ENCODE data around the gene RNH1.
A peak's percentile ranks its signal among the peaks of the same experiment; 100 is the strongest.

RNH1 gene

DNA sequence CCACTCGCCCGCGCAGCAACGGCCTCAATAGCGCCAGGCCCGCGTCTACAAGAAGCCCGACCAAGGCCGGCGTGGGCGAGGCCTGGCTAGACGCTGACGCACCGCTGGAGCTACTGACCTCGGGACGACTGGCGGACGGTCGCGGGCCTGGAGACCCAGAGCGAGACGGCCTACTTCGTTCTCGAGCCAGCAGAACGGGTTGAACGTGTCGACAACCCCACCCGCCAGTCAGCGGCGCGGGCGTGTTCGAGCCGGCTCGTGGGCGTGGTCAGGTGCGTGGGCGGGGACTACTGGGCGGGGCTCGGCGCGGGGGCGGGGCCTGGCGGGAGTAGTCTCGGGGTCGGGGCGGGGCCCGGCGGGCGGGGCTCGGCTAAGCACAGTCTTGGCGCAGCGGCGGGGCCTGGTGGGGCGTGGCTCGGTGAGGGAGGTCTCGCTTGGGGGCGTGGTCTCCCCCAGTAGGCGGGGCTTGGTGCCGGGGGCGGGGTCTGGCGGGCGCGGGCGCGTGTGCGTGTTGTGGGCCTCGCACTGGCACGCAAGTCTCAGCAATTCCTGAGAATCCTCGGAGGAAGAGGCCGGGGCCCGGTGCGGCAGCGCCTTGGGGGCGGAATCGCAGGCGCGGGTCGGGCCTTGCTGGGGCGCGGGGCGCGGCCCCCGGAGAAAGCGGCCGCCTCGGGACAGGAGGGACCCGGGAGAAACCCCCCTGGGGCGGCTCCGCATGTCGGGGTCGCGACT lies at the start of gene RNH1:
TSS of gene RNH1 (minus strand) at position 248 of the 732 bp plus-strand sequence. CDS start 5,080 bp downstream, outside the sequence.
- H3K4me3 ChIP-seq (ENCODE audit: low read depth, low read length) = peak within 1 kb of the TSS; percentile 95
- peak; percentile 80 for DNase-seq (ENCODE audit: low read depth)
- in situ Hi-C loops (cut with HindIII; ENCODE audit: low sequenced_read_pairs) = no loop called here
- TF ChIP-seq, protein P1, sequence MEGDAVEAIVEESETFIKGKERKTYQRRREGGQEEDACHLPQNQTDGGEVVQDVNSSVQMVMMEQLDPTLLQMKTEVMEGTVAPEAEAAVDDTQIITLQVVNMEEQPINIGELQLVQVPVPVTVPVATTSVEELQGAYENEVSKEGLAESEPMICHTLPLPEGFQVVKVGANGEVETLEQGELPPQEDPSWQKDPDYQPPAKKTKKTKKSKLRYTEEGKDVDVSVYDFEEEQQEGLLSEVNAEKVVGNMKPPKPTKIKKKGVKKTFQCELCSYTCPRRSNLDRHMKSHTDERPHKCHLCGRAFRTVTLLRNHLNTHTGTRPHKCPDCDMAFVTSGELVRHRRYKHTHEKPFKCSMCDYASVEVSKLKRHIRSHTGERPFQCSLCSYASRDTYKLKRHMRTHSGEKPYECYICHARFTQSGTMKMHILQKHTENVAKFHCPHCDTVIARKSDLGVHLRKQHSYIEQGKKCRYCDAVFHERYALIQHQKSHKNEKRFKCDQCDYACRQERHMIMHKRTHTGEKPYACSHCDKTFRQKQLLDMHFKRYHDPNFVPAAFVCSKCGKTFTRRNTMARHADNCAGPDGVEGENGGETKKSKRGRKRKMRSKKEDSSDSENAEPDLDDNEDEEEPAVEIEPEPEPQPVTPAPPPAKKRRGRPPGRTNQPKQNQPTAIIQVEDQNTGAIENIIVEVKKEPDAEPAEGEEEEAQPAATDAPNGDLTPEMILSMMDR (IDR thresholded peaks at IDR 0.05; ENCODE audit: low read depth, low read length, missing control alignments) = no peak

DNA sequence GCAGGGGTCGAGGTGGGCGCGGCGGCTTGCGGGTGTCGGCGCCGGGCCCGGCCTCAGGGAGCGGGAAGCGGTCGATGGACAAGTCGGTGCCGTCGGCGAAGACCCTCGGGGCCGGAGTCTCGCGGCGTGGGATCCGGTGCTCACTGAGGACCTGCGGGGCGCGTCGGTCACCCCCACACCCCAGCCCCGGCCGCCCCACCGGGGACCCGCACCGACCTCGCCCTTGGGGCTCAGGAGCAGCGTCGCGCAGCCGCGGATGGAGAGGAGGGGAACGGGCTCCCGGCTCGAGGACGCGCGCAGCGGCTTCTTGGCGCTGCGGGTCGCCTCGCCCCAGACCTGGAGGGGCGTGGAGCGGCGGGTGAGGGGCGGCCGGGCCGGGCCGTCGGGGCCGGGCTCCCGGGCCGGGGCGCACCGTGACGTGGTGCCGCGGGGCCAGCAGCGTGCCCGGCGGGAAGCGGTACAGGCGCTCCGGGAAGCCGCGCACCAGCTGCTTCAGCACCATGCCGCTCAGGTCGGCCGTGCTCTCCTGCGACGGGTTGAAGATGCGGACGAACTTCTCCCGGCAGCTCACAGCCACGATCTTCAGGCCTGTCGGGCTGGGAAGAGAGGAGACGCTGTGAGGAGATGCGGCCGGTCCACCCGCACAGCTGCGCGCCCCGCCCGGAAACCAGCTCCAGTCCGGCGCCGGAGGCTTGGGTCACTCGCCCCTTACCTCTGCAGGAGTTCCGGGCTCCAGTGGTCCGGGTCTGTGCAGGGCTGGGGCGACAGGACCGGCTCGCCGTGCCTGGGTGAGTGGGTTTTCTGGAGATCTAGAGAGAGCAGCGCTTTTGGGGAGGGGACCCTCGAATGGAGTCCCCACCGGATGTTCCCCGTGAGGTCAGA lies 49.0 kb upstream of the RNH1 start:
- DNase-seq (ENCODE audit: low read depth) = no peak
- in situ Hi-C loops (cut with HindIII; ENCODE audit: low sequenced_read_pairs) = no loop called here
- H3K4me3 ChIP-seq (ENCODE audit: low read depth, low read length) = no peak overlapping the region
- TF ChIP-seq, protein P1 (IDR thresholded peaks at IDR 0.05; ENCODE audit: low read depth, low read length, missing control alignments) = no peak

DNA sequence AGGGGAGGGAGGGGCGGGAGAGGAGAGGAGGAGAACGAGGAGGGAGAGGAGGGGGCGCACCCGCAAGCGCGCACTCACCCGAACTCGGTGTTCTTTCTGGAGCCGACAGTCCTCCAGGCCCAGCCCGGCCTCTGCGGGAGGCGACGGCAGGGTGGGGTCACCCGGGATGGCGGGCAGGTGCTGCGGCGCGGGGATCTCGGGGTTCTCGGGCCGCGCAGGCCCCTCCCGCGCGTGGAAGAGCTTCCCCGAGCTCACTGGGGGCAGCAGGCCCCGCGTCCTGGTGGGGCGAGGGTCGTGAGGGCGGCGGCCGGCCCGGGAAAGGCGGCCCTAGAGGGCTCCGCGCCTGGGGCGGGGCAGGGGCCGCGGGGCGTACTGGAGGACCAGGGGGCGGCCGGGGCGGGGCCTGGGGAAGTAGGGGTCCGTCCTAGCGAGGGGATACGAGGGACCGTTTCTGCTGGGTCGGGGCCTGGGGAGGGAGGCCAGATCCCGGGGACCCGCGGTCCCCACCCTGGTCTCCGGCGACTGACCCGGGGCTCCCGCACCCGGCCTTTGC lies 48.3 kb upstream of the RNH1 start:
- no peak for DNase-seq (ENCODE audit: low read depth)
- H3K4me3 ChIP-seq (ENCODE audit: low read depth, low read length) = peak overlapping the region; percentile 11
- in situ Hi-C loops (cut with HindIII; ENCODE audit: low sequenced_read_pairs) = no loop called here
- TF ChIP-seq, protein P1 (IDR thresholded peaks at IDR 0.05; ENCODE audit: low read depth, low read length, missing control alignments) = no peak

DNA sequence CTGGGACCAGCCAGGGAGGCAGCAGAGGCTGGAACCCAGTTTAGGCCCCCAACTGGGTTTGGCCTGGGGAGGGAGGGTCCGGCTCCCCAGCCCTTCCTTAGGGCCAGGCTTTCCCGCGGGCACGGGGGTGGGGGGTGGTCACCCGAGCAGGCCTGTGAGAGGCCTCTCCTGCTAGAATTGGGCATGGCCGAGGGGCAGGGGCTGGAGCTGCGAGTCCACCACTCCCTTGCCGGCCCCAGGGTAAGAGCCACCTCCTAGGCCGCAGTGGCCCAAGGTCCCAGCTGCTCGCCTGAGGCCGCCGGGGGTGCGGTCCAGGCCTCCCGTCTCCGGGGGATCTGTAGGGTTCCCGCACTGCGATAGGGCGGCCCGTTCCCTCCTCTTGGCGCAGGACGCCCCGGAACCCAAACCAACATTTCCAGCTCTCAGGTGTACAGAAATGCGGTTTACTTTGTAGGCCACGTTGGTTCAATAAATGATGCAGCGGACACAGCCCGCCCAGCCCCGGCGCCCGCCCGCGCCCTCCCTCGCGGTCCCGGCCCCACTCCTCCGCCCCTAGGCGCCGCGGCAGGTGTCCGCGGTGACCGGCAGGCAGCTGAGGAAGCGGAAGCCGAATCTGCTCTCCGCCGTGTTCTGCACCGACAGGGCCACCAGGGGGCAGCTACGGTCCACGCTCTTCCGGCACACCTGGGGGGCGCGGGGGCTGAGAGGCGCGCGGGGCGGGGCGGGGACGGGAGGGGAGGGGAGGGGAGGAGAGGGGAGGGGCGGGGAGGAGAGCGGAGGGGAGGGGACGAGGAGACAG lies 47.6 kb upstream of the RNH1 start:
- TF ChIP-seq, protein P1 (IDR thresholded peaks at IDR 0.05; ENCODE audit: low read depth, low read length, missing control alignments) = peak; percentile 48
- peak overlapping the region; percentile 10 for H3K4me3 ChIP-seq (ENCODE audit: low read depth, low read length)
- in situ Hi-C loops (cut with HindIII; ENCODE audit: low sequenced_read_pairs) = no loop called here
- no peak for DNase-seq (ENCODE audit: low read depth)

DNA sequence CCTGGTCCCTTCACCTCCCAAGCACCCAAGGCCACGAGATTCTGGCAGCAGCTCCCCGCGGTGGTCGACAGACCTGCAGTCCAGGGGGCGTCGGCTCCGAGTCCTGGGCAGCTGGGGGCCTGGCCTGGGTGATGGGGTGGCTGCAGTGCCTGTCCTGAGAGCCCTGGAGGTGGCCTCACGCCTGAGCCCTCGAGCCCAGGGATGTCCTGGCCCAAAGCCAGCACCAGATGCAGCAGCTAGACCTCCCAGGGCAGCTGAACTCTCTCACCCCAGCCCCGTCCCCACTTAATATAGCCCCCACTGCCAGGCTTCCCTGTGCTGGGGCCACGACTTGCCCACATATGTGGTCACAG lies 46.9 kb upstream of the RNH1 start:
- DNase-seq (ENCODE audit: low read depth) = no peak
- TF ChIP-seq, protein P1 (IDR thresholded peaks at IDR 0.05; ENCODE audit: low read depth, low read length, missing control alignments) = no peak
- no peak overlapping the region for H3K4me3 ChIP-seq (ENCODE audit: low read depth, low read length)
- in situ Hi-C loops (cut with HindIII; ENCODE audit: low sequenced_read_pairs) = no loop called here
